HG03196 (cell line): Measurements from ENCODE around the gene LYSMD3.
"Not testable (repeated sequence)": the region's sequence is repeated elsewhere in the genome, so short reads cannot be mapped to it uniquely, and the experiment has no call there.

ENCODE experiments used
- ATAC-seq: cut with Tn5 transposase; IDR thresholded peaks from one replicate; pipeline ENCODE4 v1.9.1; 2021; ENCODE audit not compliant: unreplicated experiment

LYSMD3 gene

DNA sequence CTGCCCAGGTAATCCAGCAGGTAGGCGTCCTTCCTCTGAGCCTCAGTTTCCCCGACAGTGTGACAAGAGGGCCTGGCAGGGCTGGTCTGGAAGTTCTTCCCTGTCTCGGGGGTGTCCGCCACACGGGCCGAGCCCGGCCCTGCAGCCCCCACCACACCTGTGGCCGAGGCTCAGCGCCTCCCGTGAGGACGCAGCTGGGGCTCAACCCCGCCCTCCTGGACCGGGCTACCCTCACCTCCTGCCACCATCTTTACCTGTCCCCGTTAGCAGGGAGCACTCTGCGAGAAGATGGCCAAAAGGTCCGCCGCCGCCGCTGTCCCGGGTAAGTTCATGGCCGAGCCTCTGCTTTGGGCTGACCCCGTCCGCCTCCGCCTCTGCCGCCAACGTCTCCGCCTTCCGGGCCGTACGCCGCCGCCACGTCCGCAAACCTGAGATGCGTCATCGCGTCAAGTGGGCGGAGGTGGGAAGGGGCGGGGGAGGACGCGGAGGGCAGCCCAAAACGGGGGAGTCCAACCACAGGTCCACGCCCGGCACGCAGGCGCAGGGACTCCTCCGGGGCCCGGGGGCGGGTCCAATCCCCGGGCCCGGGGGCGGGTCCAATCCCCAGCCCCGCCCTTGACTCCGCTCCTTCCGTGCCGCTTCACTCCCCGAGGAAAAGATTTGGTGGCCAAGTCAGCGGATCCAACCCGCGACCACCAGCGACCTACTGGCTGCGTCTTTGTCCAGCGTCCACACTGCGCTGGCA lies at the start of gene LYSMD3:
Gene LYSMD3 (minus strand): TSS at position 391 of the 745 bp plus-strand sequence. CDS start 4,295 bp downstream, outside the sequence.
- ATAC-seq = peak; percentile 93

DNA sequence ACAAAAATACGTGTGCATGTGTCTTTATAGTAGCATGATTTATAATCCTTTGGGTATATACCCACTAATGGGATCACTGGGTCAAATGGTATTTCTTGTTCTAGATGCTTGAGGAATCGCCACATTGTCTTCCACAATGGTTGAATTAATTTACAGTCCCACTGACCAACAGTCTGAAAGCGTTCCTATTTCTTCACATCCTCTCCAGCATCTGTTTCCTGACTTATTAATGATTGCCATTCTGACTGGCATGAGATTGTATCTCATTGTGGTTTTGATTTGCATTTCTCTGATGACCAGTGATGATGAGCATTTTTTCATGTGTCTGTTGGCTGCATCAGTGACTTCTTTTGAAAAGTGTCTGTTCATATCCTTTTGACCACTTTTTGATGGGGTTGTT lies 47.2 kb upstream of the LYSMD3 start:
- not testable (repeated sequence) for ATAC-seq

DNA sequence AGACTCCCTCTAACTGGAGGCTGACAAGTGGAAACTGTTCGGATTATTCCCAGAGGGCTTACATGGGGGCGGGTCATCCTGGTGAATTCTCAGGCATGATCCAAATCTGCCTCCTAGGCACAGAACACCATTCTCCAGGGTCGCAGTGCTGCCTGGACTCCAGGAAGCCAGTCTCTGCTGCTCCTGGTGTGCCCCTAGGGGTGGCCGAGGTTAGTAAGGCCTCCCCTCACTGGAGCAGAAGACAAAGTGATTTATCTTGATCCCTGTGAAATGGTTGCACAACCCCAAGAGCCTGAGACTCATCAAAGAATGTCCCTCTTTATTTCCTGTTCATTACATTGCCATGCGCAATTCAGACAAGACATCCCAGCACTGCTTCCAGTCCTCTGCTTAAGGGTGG lies 46.3 kb upstream of the LYSMD3 start:
- no peak for ATAC-seq

DNA sequence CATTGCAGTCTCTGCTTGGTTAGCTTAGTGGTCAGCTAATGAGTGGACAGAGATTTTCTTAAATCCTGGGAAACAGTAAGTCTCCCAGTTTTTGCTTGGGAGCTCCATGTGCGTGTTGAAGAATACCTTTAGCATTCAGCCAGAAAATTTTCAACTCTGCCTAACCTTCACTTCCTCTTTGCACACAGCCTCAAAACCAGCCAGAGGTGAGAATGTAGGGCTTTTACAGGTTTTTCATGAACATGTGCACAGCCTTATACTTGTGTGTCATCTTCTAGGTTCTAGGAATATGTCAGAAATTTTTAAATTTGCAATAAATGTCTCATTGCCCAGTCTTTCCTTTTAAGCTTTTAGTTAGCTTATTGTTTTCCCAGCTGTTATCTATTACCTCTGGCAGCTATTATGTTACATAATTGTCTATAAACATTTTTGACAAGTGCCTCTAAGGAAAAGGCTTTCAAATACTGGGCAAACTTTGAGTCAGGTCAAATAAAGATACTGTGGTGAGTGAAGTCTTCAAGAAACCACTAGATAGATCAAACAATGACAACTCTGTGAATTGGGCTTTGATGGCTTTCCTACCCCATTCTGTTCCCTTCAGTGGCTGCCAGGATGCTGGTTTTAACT lies 41.9 kb upstream of the LYSMD3 start:
- no peak for ATAC-seq

DNA sequence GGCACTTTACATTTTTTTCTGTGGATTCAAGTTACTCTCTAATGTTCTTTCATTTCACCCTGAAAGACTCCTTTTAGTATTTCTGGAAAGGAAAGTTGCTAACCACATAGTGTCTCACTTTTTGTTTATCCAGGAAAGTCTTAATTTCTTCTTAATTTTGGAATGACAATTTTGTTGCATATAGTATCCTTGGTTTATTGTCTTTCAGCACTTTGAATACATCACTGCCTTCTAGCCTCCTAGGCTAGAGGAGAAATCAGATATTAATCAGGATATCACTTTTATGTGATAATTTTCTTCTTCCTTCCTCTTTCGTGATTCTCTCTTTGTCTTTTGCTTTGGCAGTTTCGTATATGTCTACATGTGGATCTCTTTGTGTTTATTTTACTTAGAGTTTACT lies 40.6 kb upstream of the LYSMD3 start:
- ATAC-seq = no peak

DNA sequence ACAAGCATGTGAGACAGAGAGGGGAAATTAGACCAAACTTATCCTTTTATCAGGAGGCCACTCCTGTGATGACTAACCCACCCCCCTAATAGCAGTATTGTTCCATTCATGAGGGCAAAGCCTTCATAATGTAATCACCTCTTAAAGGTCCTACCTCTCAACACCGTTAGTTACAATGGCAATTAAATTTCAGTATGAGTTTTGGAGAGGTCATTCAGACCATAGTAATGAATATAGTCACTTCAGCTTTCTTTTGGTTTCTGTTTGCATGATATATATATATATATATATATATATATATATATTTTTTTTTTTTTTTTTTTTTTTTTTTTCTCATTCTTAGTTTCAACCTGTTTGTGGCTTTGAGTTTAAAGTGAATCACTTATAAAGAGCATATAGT lies 39.7 kb upstream of the LYSMD3 start:
- ATAC-seq = no peak

DNA sequence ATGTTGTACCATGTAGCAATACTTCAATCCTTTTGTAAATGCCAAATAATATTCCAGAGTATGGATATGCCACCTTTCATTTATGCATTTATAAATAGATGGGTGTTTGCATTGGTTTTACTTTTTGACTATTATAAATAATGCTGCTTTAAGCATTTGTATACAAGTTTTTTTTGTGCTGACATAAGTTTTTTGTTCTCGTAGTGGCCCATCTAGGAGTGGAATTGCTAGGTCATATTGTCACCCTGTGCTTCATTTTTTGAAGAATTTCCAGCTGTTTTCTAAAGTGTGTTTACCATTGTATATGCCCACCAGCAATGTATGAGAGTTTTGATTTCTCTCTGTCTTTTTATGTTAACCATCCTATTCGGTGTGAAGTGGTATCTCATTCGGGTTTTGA lies 36.1 kb upstream of the LYSMD3 start:
- no peak for ATAC-seq

DNA sequence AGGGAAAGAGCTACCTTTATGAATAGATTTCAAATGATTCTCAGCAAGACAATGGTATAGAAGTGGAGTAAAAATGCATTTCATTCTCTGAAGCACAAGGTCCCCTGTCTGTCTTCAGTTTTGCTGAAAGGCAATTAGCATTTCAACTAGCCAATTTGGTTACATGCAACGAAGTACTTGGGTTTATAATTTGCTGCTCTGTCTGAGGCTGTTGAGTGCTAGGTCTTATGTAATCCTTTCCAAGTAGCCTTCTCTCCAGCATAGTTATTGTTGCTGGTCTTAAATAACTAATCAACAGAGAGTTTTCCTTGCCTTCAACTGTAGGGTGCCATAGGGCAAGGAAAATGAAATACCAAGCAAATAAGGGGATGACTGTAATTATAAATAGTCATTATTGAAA lies 33.7 kb upstream of the LYSMD3 start:
- ATAC-seq = no peak

DNA sequence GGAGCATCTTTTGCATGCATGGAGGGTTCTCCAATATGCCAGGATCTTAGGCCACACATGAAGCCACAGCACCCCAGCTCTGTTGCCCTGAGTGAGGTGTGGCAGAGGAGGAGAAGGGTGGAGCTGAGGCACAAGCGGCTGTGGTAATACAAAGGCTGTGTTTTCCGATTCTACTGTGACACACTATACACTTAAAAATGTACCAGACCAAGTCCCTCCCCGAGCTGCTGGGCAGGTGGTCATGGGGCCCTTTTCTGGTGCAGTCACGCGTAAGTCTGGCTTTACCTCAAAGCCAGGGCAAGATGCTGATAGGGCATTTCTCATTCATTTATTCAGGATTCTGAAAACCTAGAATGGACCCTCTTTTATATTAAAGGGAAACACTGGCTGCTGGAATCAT lies 33.0 kb upstream of the LYSMD3 start:
- ATAC-seq = no peak

DNA sequence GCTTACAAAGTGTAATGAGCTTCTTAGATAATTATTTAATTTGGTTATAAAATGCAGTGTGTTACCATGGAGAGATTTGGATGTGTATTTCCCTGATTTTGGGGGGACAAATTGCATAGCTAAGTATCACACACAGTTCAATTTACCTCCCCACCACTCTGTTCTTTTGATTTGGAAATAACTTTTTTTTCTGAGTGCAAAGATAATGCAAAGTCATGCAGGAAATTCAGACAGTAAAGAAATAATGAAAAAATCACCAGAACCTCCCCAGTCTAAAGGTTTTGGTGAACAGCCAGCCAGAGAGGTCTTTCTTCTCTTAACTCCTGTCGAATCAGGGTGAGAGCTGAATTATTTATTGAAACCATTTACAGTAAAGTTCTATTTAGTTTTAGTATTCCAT lies 32.4 kb upstream of the LYSMD3 start:
- no peak for ATAC-seq

DNA sequence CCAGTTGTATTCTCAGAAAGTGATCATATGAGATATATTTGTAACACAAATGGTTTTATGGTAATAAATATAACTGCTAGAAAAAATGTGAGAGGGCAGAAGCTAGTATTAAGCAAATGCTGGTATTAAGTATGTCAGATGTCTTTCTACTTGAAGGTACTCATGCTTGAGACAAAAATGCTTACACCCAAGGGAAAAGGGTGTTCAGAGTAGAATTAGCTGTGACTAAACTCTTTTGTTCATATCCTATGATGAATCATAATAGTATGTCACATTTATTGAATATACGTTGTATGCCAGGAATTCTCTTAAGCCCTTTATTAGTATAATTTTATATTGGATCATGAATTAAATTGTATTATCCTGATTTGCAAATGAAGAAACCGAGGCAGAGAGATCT lies 31.4 kb upstream of the LYSMD3 start:
- ATAC-seq = no peak

DNA sequence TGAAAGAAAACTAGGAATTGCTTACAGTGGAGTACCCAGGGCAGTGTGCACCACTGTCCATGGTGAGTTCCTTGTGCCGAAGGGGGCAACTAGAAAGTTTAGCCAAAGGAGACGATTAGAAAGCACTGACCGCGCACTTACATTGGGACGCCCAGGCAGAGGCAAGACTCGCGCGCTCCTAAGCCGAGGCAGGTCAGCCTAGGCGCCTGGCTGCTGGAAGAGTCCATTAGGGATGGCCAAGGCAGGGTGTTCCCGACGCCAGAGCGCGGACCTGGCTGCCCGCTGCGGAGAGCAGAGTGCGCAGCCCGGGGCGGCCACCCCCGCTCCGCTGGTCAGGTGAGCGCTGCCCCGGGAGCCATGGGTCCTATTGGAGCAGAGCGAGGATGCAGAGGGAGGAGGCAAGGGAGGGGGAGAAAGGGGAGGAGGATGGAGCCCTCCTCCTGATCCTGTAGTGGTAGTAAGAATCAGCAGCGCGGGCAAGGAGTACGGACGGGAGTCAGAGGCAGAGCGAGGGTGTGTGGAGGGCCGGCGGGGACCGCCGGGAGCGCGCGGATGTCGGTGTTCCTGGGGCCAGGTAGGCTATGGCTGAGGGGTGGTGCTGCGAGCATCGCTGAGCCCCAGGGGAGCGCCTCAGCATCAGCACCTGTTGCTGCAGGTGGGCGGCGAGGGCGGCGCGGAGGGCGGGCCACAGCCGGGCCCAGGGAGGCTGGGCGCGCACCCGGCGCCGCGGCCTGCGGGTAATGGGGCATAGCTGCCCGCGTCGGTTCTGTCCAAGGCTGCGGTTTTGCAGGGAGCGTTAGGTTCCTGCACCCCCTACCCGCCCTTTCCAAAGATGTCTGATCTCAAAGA lies 29.2 kb upstream of the LYSMD3 start, which contains the start of gene ADGRV1:
Gene ADGRV1 (plus strand): TSS at position 454 of the 849 bp plus-strand sequence. CDS start 99 bp downstream, at position 553.
- ATAC-seq = no peak

DNA sequence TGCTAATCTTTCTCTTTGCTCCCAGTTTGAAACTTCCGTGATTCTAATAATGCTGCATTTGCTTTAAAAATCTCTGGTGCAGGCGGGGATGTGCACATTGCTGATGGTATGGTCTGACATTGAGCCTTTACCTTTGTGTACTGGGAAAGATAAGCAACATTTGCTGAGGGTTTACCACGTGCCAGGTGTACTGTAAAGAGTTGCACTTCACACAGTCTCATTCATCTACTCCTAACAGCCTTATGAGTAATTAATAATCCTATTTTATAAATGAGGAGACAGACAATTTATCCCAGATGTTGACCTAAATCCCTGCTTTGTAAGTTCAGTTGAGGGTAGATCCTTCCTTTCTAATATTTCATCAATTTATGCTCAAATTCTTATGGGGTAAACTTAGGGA lies 28.5 kb upstream of the LYSMD3 start:
- ATAC-seq = no peak

DNA sequence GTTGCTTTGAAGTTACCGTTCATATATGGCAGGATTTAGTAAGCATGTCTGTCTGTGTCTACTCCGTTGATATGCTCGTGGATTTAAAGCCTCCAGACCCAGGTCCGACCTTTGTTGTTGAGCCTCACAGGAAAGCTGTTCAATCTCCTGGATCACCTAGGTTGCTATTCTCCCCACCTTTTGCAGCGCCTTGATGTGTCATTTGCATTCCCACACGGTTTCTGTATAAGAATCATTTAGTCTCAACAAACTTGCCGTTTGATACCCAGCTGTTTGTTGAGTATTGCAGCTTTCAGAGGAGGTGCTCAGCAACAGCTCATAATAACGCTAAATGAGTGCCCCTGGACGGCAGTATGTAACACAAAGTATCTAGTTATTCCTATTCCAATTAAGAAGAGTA lies 28.0 kb upstream of the LYSMD3 start:
- no peak for ATAC-seq

DNA sequence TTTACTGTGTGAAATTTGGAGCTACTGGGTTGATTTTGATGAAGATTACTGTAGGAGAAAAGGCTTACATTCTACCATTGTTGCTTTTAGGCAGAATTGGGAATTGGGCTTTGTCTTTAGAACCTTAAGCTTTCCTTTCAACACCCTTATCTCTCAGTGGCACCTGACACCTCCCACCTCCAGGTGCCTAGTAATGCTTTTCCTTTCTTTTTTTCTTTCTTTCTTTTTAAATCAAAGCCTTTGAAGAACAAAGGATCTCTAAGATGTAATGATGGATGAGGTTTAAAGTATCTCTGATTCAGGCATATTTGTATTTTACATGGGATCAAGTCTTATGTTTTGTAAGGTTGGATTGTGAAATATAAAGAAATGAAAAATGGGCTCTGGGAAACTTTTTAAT lies 26.3 kb upstream of the LYSMD3 start:
- ATAC-seq = no peak

DNA sequence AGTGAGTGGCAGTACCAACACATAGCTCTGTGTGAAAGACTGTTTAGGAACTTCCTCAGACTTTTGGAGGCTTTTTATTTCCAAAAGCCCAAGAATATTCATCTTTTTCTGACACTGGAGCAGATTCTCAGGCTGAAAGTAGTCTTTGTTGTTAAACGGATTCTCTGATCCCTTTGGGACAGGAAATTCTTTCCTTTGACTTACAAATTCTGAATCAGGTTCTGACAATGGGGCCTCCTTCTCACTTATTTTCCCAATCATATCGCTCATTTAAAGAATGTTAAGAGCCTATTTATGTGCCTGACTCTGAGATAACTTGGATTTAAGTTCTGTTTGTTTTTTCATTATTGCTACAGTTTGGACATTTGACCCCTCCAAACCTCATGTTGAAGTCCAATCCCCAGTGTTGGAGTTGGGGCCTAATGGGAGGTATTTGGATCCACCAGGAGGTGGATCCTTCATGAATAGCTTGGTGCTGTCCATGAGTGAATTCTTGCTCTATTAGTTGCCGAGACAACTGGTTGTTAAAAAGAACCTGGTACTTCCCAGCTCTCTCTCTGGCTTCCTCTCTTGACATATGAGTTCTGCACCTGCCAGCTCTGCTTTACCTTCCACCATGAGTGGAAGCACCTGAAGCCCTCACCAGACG lies 25.1 kb upstream of the LYSMD3 start:
- no peak for ATAC-seq

DNA sequence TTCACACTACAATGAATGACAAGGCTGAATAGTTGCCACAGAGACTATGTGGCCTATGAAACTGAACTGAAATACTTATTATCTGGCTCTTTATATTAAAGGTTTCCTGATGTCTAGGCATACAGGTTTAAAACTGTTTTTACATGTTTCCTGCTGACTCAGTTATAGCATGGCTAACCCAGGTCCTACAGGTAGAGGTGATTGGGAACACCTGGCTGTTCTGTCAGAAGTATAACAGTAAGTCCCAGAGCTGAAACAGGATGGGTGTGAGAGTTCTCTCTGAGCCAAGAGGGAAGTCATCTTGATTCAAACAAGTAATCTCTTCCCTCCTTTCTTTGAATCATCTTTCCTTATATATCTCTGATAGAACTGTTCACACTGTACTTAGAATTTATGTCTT lies 24.3 kb upstream of the LYSMD3 start:
- ATAC-seq = no peak

DNA sequence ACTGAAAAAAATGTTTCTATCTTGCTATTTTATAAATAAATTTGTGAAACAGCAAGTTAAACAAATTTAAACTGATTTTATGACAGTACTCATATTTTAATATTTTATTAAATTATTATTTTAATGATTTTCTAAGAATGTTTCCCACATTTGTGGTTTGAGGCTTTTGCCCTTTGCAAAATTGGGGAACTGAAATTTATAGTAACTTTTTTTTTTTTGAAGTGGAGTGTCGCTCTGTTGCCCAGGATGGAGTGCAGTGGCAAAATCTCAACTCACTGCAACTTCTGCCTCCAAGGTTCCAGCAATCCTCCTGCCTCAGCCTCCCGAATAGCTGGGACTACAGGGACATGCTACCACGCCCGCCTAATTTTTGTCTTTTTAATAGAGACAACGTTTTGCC lies 22.0 kb upstream of the LYSMD3 start:
- no peak for ATAC-seq

DNA sequence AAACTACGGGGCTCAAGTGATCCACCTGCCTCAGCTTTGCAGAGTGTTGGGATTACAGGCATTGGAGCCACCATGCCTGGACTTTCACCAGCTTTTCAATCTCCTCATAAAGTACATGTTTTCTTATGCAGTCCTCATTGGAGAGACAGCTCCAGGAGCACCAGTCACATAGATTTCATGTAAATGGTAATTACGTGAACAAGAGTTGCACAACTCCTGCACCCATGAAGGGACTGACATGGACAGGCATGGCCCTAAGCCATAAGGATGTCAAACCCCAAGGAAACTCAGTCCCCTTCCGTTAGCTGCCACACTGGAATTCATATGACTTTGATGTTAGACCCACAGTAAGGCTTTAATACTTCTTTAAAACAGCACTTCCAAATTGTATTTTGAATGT lies 21.6 kb upstream of the LYSMD3 start:
- ATAC-seq = no peak

DNA sequence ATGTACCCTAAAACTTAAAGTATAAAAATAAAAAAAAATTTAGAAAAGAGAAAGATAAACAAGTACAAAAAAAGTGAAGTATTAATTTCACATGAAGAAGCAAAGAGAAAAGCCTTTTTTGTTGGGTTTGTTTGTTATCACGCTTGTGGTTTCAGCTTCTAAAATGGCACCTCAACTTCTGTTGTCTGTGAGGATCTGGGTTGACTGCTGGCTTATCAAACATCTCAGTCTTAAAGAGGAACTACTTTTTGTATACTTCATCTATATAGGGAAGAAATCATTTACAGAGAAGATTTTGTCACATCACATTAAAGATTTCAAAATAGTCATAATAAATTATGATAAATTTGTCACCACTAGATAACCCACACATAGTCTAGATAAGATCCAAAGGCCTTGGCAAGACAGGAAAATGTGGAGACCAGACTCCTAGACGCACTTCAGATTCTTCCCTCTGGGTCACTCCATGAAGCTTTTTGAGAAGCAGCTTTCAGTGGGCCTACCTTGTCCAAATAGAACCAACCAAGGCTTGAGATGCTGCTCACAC lies 20.4 kb upstream of the LYSMD3 start:
- ATAC-seq = no peak

DNA sequence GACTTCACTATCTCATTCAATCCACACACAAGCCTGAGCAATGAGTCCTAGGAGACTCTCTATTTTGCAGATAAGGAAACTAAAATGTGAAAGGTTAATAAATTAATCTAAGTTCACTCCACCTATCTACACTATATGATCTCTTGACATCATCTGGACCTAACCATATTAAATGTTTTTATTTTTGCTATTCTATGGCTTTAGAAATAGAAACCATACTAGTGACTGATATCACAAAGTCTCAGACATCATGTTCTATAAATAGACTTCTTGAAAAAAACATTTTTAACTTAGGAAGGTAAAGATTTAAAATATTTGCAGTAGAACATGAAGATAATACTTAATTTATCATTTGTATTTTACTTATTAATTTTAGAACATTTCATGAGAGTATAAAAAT lies 19.8 kb upstream of the LYSMD3 start:
- ATAC-seq = no peak
